KOPT-K1 (cell line): ENCODE results near the gene REPIN1.

Experiments used
- H3K27ac ChIP-seq: fragments of 200-600 bp; sonication (generic); 2 replicates; pipeline ENCODE4 v1.5.1; 2016; ENCODE audit warnings: antibody characterized with exemption, mild to moderate bottlenecking, low read depth, low read length; ENCODE audit not compliant: poor library complexity, severe bottlenecking
- H3K36me3 ChIP-seq: fragments of 200-600 bp; sonication (generic); 2 replicates; pipeline ENCODE4 v1.5.1; 2017; ENCODE audit warnings: antibody characterized with exemption, mild to moderate bottlenecking, low read length, moderate library complexity; ENCODE audit not compliant: insufficient read depth
- H3K9me3 ChIP-seq: fragments of 200-600 bp; sonication (generic); 2 replicates; pipeline ENCODE4 v1.5.1; 2017; ENCODE audit warnings: antibody characterized with exemption, low read length, mild to moderate bottlenecking; ENCODE audit not compliant: insufficient read depth, poor library complexity, severe bottlenecking

The REPIN1 gene

GRCh38 chr7:150406312-150406566 is 37.6 kb downstream of the REPIN1 start:
- H3K27ac ChIP-seq = peak overlapping the region; percentile 95
- H3K36me3 ChIP-seq = peaks cover 33% of the 10 kb centered on the region

GRCh38 chr7:150406567-150407421 is 38.2 kb downstream of the REPIN1 start:
- Histone ChIP-seq H3K36me3 (peaks cover 39% of the 10 kb centered on the region), H3K9me3 (no peaks in the 10 kb centered on the region), H3K27ac (peak overlapping the region; percentile 95)

More at GRCh38 chr7:150406312-150406566, 37.6 kb downstream of the REPIN1 start:
- H3K9me3 ChIP-seq = no peaks in the 10 kb centered on the region

GRCh38 chr7:150407588-150408392 is 39.2 kb downstream of the REPIN1 start:
- H3K36me3 ChIP-seq = peaks cover 49% of the 10 kb centered on the region
- H3K27ac ChIP-seq = peak overlapping the region; percentile 95
- H3K9me3 ChIP-seq = no peaks in the 10 kb centered on the region

GRCh38 chr7:150408393-150409299 is 40.0 kb downstream of the REPIN1 start:
- Histone ChIP-seq H3K27ac (peak overlapping the region; percentile 95), H3K36me3 (peaks cover 57% of the 10 kb centered on the region), H3K9me3 (no peaks in the 10 kb centered on the region)

DNA sequence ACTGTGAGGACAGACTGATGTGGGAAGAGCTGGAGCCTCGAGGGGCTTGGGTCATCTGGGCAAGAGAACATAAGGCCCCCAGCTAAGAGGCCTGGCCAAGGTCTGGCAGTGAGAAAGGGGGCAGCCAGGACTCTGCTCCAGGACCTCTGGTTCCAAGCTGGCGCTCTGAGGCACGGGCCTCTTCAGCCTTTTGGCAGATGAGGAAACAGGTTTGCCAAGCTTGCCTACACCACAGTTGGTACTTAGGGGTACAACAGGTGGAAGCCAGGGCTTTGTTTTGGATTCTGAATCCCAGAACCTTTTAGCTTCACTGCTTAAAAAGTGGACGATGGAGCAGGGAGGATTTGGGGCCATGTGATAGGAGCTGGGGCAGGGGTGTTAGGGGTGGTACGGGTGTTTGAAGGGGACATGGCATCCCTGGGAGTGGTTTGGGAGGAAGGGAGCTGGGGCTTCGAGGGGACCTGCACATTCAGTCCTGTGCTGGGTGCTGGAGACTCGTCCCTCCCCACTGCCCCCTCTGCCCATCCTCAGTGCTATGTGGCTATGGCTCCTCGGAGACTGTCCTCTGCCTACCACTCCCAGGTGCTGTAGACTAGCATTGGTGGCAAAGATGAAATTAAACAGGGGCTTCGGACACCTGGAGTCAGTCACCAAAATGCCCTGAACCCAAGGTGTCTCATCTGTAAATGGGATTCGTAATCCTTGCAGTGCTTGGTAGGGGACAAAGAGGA is 40.8 kb downstream of the REPIN1 start:
- no peaks in the 10 kb centered on the region for H3K9me3 ChIP-seq
- peak overlapping the region; percentile 95 for H3K27ac ChIP-seq
- peaks cover 59% of the 10 kb centered on the region for H3K36me3 ChIP-seq

- Histone ChIP-seq H3K27ac (peak overlapping the region; percentile 95), H3K36me3 (peaks cover 59% of the 10 kb centered on the region), H3K9me3 (no peaks in the 10 kb centered on the region)
These were observed 41.5 kb downstream of the REPIN1 start for GRCh38 chr7:150410131-150410530.

- Histone ChIP-seq H3K36me3 (peaks cover 59% of the 10 kb centered on the region), H3K9me3 (no peaks in the 10 kb centered on the region), H3K27ac (no peak overlapping the region)
These were observed 42.2 kb downstream of the REPIN1 start for GRCh38 chr7:150410680-150411346.

- Histone ChIP-seq H3K9me3 (no peaks in the 10 kb centered on the region), H3K36me3 (peaks cover 59% of the 10 kb centered on the region), H3K27ac (no peak overlapping the region)
These were observed 43.0 kb downstream of the REPIN1 start for GRCh38 chr7:150411606-150412005.

GRCh38 chr7:150412016-150412415 is 43.4 kb downstream of the REPIN1 start:
- H3K27ac ChIP-seq = no peak overlapping the region
- no peaks in the 10 kb centered on the region for H3K9me3 ChIP-seq
- H3K36me3 ChIP-seq = peaks cover 59% of the 10 kb centered on the region

- Histone ChIP-seq H3K27ac (no peak overlapping the region), H3K9me3 (no peaks in the 10 kb centered on the region), H3K36me3 (peaks cover 59% of the 10 kb centered on the region)
These were observed 44.2 kb downstream of the REPIN1 start for GRCh38 chr7:150412518-150413488.

DNA sequence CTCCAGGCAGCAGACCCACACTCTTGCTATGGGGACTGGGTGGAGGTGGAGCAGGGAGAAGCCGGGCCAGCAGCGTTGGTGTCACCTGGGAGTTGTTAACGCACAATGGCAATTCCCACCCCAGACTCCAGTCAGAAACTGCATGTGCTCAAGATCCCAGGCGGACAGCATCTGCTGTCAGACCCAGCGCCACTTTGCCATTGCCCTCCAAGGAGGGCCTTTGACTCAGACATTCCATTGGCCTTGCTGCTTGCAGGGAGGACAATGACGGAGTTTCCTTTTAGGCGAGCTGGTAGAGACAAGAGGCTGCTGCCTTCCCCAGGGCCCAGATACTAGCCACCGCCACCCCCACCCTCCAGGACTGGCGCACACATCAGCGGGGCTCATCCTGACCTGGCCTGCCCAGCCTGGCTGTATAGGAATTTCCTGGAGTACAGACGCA is 45.0 kb downstream of the REPIN1 start:
- H3K36me3 ChIP-seq = peaks cover 51% of the 10 kb centered on the region
- H3K9me3 ChIP-seq = no peaks in the 10 kb centered on the region
- no peak overlapping the region for H3K27ac ChIP-seq

DNA sequence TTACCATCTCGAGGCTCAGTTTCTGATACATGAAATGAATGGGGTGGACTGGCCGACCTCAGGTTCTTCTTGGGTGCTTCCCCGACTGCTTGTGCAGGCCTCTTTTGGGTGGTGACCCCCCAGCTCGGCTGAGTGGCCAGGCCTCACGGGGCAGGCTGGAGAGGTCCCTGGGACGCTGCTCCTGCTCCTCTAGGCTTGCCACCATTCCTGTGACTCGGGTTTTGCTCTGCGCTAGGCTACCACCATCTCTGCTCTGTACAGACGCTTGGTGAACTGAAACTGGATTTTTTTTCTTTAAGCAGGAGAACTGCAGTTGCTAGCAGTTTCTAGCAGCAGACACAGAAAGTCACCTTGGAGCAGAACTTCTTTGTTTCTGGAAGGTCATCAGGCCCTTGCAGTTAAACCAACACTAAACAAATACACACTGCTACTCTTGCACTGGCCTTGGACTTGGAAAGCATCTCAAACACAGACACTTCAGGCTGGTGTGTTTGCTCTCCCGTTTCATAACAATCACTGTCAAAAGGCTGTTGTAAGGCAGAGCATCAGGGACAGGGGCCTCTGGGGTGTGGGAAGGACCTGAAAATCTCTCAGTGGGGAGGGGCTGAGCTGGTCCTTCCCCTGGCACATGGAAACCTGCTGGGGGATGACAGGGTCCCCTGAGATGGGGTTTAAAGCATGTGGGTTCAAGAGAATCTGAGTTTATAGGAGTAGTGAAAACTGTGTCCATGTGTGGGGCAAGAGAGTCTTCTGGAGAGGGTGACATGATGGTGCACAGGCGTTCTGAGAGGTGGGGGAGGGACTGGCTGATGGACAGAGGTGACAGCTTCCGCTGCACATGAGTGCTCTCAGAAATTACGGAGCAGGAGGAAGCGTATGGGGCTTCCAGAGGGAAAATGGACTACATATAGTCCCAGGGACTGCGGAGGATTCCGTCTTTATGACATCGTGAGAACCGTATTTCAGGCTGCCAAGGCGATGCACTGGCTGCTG is 46.8 kb downstream of the REPIN1 start:
- no peaks in the 10 kb centered on the region for H3K9me3 ChIP-seq
- H3K27ac ChIP-seq = no peak overlapping the region
- peaks cover 33% of the 10 kb centered on the region for H3K36me3 ChIP-seq
